ENCODE data around the gene EDIL3. TPM values are rescaled to one million over a fixed set of nuclear protein-coding genes. Genes with fewer than 3 reads are reported as not detected.
"Not testable (repeated sequence)": the region's sequence is repeated elsewhere in the genome, so short reads cannot be mapped to it uniquely, and the experiment has no call there.

The EDIL3 gene
- total RNA-seq, 1 donor from 2014 or later: 14.1 TPM

DNA sequence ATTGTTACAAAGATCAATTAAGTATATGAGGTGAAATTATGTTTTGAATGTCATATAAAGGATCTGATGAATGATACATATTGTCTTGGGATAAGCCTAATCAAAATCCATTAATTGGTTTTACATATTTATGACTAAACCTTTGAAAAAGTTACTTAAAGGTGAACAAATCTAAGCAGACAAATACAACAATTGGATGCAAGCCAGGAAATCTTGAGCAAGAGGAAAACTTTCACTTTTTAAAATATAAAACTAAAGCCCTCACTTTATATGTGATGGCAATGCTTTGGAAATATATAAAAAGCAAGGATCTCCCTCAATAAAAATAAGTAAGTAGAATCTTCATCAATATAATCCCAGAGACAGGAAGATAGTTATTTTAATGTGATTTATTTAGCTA is 80.1 kb downstream of the EDIL3 start:
- H3K9ac ChIP-seq (ENCODE audit: low read depth in 1 of 3, low read length in 3 of 3): no peak overlapping the region
- H3K9me3 ChIP-seq (ENCODE audit: control insufficient read depth in 3 of 3, low read length in 3 of 3): no peaks in the 10 kb centered on the region
- no peak overlapping the region for H3K4me3 ChIP-seq (ENCODE audit: low read length in 3 of 3)
- H3K27ac ChIP-seq (ENCODE audit: low read depth, low read length): no peak overlapping the region
- H3K4me1 ChIP-seq (ENCODE audit: control insufficient read depth in 3 of 3, insufficient read depth in 3 of 3, low read length in 3 of 3): no peaks in the 10 kb centered on the region
- no peaks in the 10 kb centered on the region for H3K27me3 ChIP-seq (ENCODE audit: control insufficient read depth in 3 of 3, insufficient read depth in 3 of 3, low read length in 3 of 3)
- H3K36me3 ChIP-seq (ENCODE audit: control insufficient read depth in 3 of 3, insufficient read depth in 3 of 3, low read length in 3 of 3): no peaks in the 10 kb centered on the region

DNA sequence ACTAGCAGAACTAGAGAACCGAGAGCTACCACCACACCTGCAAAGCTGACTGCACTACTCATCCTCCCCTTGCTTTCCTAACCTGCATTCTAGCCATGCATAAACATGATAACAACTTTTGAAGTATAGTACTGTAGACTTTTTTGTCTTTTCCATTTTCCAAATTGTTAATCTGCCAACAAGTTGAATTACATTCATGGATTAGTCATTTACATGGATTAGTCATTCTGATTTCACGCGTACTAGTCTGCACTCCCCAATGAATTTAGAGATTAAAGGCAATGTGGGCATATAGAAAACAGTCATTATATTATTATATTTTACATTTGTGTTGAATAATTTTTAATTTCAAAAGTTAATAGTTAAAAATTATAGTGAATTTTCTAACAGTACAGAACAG is 81.4 kb downstream of the EDIL3 start:
- no peak overlapping the region for H3K9ac ChIP-seq (ENCODE audit: low read depth in 1 of 3, low read length in 3 of 3)
- no peaks in the 10 kb centered on the region for H3K9me3 ChIP-seq (ENCODE audit: control insufficient read depth in 3 of 3, low read length in 3 of 3)
- H3K27me3 ChIP-seq (ENCODE audit: control insufficient read depth in 3 of 3, insufficient read depth in 3 of 3, low read length in 3 of 3): no peaks in the 10 kb centered on the region
- no peak overlapping the region for H3K4me3 ChIP-seq (ENCODE audit: low read length in 3 of 3)
- H3K36me3 ChIP-seq (ENCODE audit: control insufficient read depth in 3 of 3, insufficient read depth in 3 of 3, low read length in 3 of 3): no peaks in the 10 kb centered on the region
- no peaks in the 10 kb centered on the region for H3K4me1 ChIP-seq (ENCODE audit: control insufficient read depth in 3 of 3, insufficient read depth in 3 of 3, low read length in 3 of 3)
- H3K27ac ChIP-seq (ENCODE audit: low read depth, low read length): no peak overlapping the region

DNA sequence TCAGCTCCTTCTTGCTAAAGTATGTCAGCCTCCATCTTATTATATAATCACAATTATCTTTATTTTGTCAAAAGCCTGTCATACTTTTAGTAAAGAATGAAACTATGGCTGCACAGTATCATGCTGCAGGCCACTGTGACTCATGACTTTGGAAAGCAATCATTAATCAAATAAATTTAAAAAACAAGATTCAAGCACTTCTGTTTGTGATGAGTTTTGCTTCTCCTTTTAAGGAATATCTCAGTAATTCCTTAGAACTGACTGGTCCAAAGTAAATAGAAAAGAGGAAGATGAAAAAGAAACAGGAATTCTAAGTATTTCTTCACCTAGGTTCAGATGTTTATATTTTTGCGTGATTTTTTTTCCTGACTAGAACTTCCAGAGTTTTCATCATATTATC is 83.1 kb downstream of the EDIL3 start:
- H3K27me3 ChIP-seq (ENCODE audit: control insufficient read depth in 3 of 3, insufficient read depth in 3 of 3, low read length in 3 of 3): no peaks in the 10 kb centered on the region
- H3K27ac ChIP-seq (ENCODE audit: low read depth, low read length): no peak overlapping the region
- no peaks in the 10 kb centered on the region for H3K4me1 ChIP-seq (ENCODE audit: control insufficient read depth in 3 of 3, insufficient read depth in 3 of 3, low read length in 3 of 3)
- no peak overlapping the region for H3K9ac ChIP-seq (ENCODE audit: low read depth in 1 of 3, low read length in 3 of 3)
- no peaks in the 10 kb centered on the region for H3K9me3 ChIP-seq (ENCODE audit: control insufficient read depth in 3 of 3, low read length in 3 of 3)
- no peaks in the 10 kb centered on the region for H3K36me3 ChIP-seq (ENCODE audit: control insufficient read depth in 3 of 3, insufficient read depth in 3 of 3, low read length in 3 of 3)
- no peak overlapping the region for H3K4me3 ChIP-seq (ENCODE audit: low read length in 3 of 3)

DNA sequence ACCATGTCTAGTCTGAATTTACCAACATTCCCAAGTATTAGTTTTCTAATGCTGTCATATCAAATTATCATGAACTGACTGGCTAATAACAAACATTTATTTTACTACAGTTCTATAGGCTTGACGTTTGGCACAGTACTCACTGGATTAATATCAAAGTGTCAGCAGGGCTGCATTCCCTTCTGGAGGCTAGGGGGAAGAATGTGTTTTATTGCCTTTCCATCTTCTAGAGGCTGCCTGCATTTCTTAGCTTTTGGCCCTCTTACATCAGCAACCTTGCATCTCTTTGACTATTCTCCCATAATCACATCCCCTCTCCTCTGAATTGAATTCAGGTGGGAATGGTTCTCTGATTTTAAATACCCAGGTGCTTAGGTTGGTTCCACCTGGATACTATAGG is 84.7 kb downstream of the EDIL3 start:
- no peaks in the 10 kb centered on the region for H3K4me1 ChIP-seq (ENCODE audit: control insufficient read depth in 3 of 3, insufficient read depth in 3 of 3, low read length in 3 of 3)
- no peak overlapping the region for H3K27ac ChIP-seq (ENCODE audit: low read depth, low read length)
- no peaks in the 10 kb centered on the region for H3K36me3 ChIP-seq (ENCODE audit: control insufficient read depth in 3 of 3, insufficient read depth in 3 of 3, low read length in 3 of 3)
- no peak overlapping the region for H3K4me3 ChIP-seq (ENCODE audit: low read length in 3 of 3)
- H3K27me3 ChIP-seq (ENCODE audit: control insufficient read depth in 3 of 3, insufficient read depth in 3 of 3, low read length in 3 of 3): no peaks in the 10 kb centered on the region
- H3K9ac ChIP-seq (ENCODE audit: low read depth in 1 of 3, low read length in 3 of 3): no peak overlapping the region
- no peaks in the 10 kb centered on the region for H3K9me3 ChIP-seq (ENCODE audit: control insufficient read depth in 3 of 3, low read length in 3 of 3)

DNA sequence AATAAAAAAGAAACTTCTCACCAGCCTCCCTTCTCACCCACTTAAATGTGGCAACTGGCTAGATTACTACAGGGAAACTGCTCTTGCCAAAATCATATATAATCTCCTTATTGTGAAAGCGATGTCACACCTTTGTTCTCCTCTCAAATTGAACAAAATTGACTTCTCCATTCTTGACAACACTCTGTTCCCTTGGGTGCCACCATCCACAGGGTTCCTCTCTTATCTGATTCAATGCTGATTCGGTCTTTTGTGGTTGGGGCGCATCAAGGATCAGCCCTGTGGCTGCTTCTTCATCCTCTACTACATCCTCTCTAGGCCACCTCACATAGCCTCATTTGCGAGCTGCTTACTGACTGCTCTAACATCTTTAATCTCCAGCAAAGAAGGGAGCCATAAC is 86.1 kb downstream of the EDIL3 start:
- Histone ChIP-seq H3K27ac (ENCODE audit: low read depth, low read length) (no peak overlapping the region), H3K4me3 (ENCODE audit: low read length in 3 of 3) (no peak overlapping the region), H3K36me3 (ENCODE audit: control insufficient read depth in 3 of 3, insufficient read depth in 3 of 3, low read length in 3 of 3) (no peaks in the 10 kb centered on the region), H3K27me3 (ENCODE audit: control insufficient read depth in 3 of 3, insufficient read depth in 3 of 3, low read length in 3 of 3) (no peaks in the 10 kb centered on the region), H3K4me1 (ENCODE audit: control insufficient read depth in 3 of 3, insufficient read depth in 3 of 3, low read length in 3 of 3) (no peaks in the 10 kb centered on the region), H3K9me3 (ENCODE audit: control insufficient read depth in 3 of 3, low read length in 3 of 3) (no peaks in the 10 kb centered on the region), H3K9ac (ENCODE audit: low read depth in 1 of 3, low read length in 3 of 3) (no peak overlapping the region)

DNA sequence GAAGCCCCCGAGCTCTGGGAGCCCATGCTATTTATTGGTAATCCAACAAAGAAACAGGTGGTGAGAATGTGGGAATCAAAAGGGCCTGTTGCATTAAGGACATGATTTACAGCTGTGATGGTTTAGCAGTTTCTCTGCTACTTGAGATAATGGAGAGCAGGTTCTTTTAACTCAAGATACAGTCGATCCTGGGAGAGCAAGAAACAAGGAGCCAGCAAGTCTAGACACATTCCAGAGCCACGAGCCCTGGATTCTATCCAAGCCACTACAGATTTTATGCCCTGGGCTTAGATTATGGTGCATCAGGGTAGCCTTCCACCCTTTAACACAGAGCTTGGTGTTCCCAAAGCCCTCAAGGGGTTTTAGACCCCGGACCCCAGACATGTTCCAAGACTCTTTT is 87.0 kb downstream of the EDIL3 start:
- H3K4me1 ChIP-seq (ENCODE audit: control insufficient read depth in 3 of 3, insufficient read depth in 3 of 3, low read length in 3 of 3); H3K36me3 ChIP-seq (ENCODE audit: control insufficient read depth in 3 of 3, insufficient read depth in 3 of 3, low read length in 3 of 3); H3K9ac ChIP-seq (ENCODE audit: low read depth in 1 of 3, low read length in 3 of 3); H3K27ac ChIP-seq (ENCODE audit: low read depth, low read length); H3K9me3 ChIP-seq (ENCODE audit: control insufficient read depth in 3 of 3, low read length in 3 of 3); H3K27me3 ChIP-seq (ENCODE audit: control insufficient read depth in 3 of 3, insufficient read depth in 3 of 3, low read length in 3 of 3); H3K4me3 ChIP-seq (ENCODE audit: low read length in 3 of 3): not testable (repeated sequence)

DNA sequence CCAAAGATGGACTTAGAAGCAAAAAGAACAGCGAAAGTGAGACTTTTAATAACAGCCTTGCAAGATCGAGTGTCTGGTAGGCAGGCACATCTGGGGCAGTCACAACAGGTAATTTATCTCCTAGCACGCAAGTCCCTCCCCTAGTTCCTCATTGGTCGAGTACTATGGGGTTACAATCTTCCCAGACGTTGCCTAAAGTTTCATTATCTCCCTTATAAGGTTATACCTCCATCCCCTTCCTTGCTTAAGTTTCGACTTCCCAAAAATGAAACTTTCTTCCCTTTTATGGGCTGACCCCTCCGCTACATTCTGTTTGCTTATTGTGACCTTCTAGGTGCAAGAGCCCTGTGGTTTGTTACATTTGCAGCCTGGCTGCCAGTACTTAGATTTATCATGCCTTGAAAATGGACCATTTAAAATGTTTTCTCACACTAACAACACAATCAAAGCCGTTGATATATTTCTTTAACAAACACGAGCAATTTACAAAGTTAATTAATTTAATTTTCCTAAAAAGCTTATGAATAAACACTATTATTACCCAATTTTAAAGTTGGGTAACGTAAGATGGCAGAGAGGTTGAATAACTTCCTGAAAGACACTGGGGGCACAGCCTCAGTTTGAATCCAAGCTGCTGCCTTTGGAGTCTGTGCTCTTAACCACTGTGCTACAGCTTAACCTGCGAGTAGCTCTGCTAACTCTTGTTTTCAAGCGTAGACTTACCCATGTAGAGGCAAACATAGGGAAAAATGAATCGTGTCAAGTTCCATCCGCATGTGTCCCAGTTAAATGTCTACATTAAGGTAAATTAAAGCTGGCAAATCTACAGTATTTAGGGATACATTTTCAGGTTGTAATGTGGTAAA is 91.7 kb downstream of the EDIL3 start:
- H3K9ac ChIP-seq (ENCODE audit: low read depth in 1 of 3, low read length in 3 of 3): no peak overlapping the region
- H3K4me3 ChIP-seq (ENCODE audit: low read length in 3 of 3): no peak overlapping the region
- H3K36me3 ChIP-seq (ENCODE audit: control insufficient read depth in 3 of 3, insufficient read depth in 3 of 3, low read length in 3 of 3): no peaks in the 10 kb centered on the region
- H3K27me3 ChIP-seq (ENCODE audit: control insufficient read depth in 3 of 3, insufficient read depth in 3 of 3, low read length in 3 of 3): no peaks in the 10 kb centered on the region
- no peak overlapping the region for H3K27ac ChIP-seq (ENCODE audit: low read depth, low read length)
- H3K9me3 ChIP-seq (ENCODE audit: control insufficient read depth in 3 of 3, low read length in 3 of 3): no peaks in the 10 kb centered on the region
- H3K4me1 ChIP-seq (ENCODE audit: control insufficient read depth in 3 of 3, insufficient read depth in 3 of 3, low read length in 3 of 3): no peaks in the 10 kb centered on the region

DNA sequence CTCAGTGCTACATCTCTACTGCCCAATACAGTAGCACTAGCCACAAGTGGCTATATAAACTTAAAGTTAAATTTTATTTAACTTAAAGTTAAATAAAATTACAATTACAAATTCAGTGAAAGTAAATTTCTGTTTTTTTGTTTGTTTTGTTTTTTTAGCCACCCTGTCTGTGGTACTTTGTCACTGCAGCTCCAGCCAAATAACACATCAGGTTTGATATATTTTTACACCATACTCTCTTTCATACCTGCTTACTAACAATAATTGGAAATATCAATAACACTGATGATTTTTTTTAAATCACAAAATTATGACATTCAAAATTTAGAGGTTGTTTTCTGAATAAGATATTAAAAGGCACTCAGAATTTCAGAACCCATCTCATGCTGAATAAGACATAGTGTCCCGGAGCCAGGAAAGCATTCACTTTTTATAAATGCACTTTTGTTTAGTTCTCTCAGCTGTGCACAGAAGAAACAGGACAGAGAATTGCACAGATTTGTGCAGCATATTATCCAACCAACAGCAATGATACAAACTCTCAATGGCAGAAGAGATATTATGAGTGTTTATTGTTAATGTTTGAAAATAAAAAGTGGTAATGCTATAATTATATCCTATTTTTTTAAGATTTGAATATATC is 92.6 kb downstream of the EDIL3 start:
- Histone ChIP-seq H3K9ac (ENCODE audit: low read depth in 1 of 3, low read length in 3 of 3) (no peak overlapping the region), H3K4me3 (ENCODE audit: low read length in 3 of 3) (no peak overlapping the region), H3K27me3 (ENCODE audit: control insufficient read depth in 3 of 3, insufficient read depth in 3 of 3, low read length in 3 of 3) (no peaks in the 10 kb centered on the region), H3K4me1 (ENCODE audit: control insufficient read depth in 3 of 3, insufficient read depth in 3 of 3, low read length in 3 of 3) (no peaks in the 10 kb centered on the region), H3K27ac (ENCODE audit: low read depth, low read length) (no peak overlapping the region), H3K36me3 (ENCODE audit: control insufficient read depth in 3 of 3, insufficient read depth in 3 of 3, low read length in 3 of 3) (no peaks in the 10 kb centered on the region), H3K9me3 (ENCODE audit: control insufficient read depth in 3 of 3, low read length in 3 of 3) (no peaks in the 10 kb centered on the region)

DNA sequence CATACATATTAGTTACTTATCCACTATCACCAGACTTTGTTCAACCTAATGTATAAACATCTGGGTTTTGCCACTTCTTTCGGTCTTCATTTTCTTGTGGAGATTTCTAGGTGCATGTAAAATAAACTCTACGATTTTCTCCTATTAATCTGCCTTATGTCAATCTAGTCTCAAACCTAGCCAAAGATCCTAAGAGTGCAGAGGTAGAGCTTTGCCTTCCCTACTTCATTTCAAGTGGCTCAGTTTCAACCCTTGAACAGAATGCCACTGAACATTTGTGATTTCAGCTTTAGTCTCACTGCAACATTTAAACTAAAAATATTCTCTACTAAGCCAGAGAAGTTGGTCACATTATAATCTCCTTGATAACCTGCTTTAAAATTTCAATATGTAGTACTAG is 94.0 kb downstream of the EDIL3 start:
- no peak overlapping the region for H3K27ac ChIP-seq (ENCODE audit: low read depth, low read length)
- no peak overlapping the region for H3K4me3 ChIP-seq (ENCODE audit: low read length in 3 of 3)
- H3K4me1 ChIP-seq (ENCODE audit: control insufficient read depth in 3 of 3, insufficient read depth in 3 of 3, low read length in 3 of 3): no peaks in the 10 kb centered on the region
- no peak overlapping the region for H3K9ac ChIP-seq (ENCODE audit: low read depth in 1 of 3, low read length in 3 of 3)
- no peaks in the 10 kb centered on the region for H3K36me3 ChIP-seq (ENCODE audit: control insufficient read depth in 3 of 3, insufficient read depth in 3 of 3, low read length in 3 of 3)
- H3K27me3 ChIP-seq (ENCODE audit: control insufficient read depth in 3 of 3, insufficient read depth in 3 of 3, low read length in 3 of 3): no peaks in the 10 kb centered on the region
- no peaks in the 10 kb centered on the region for H3K9me3 ChIP-seq (ENCODE audit: control insufficient read depth in 3 of 3, low read length in 3 of 3)

DNA sequence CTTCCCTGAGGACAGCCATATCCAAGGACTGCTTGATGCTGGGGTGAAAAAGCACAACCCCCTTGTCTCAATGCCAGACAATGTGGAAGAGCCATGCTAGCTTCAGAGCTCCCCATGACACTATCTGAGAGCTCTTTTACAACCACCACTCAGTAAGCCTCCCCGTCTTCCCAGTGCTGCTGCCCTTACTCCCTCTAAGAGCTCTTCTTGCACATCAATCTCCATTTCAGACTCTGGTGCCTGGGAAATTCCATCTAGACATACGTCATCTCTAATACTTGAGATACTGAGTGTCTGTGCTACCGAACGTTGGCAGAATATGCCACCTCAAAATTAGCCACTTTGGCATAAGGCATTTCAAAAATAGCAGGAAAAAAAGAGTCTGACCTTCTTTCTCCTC is 94.5 kb downstream of the EDIL3 start:
- H3K9ac ChIP-seq (ENCODE audit: low read depth in 1 of 3, low read length in 3 of 3): no peak overlapping the region
- no peak overlapping the region for H3K4me3 ChIP-seq (ENCODE audit: low read length in 3 of 3)
- H3K4me1 ChIP-seq (ENCODE audit: control insufficient read depth in 3 of 3, insufficient read depth in 3 of 3, low read length in 3 of 3): no peaks in the 10 kb centered on the region
- no peaks in the 10 kb centered on the region for H3K36me3 ChIP-seq (ENCODE audit: control insufficient read depth in 3 of 3, insufficient read depth in 3 of 3, low read length in 3 of 3)
- no peak overlapping the region for H3K27ac ChIP-seq (ENCODE audit: low read depth, low read length)
- H3K27me3 ChIP-seq (ENCODE audit: control insufficient read depth in 3 of 3, insufficient read depth in 3 of 3, low read length in 3 of 3): no peaks in the 10 kb centered on the region
- no peaks in the 10 kb centered on the region for H3K9me3 ChIP-seq (ENCODE audit: control insufficient read depth in 3 of 3, low read length in 3 of 3)

Measured in skeletal muscle tissue (tissue), 4 donors.